ENCODE measurements around the gene A1CF. TPM values are rescaled to one million over a fixed set of nuclear protein-coding genes. Genes with fewer than 3 reads are reported as not detected.

A1CF gene
- total RNA-seq, 1 donor from 2014 or later = 29.5 TPM

DNA sequence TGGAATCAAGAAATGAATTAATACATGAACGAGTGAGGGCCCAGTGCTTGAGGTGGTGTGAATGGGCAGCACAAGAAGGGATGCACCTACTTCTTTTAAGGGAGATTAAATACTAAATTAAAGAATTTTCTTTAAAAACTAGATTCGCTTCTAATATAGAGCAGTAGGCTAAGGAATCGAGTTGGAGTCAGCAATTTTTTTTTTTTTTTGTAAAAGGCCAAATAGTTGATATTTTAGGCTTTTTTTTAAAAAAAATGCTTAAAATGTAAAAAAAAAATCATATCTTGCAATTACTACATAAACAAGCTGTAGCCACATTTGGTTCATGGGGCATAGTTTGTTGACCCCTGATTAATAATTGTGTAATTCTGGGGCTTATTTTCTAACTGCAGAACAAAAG lies 31.9 kb downstream of the A1CF start:
- Mint-ChIP-seq H3K27me3 (no peaks in the 10 kb centered on the region), H3K9me3 (ENCODE audit: low read depth) (no peaks in the 10 kb centered on the region), H3K4me3 (ENCODE audit: low read depth) (no peak overlapping the region), H3K36me3 (ENCODE audit: insufficient read depth) (peaks cover 10% of the 10 kb centered on the region), H3K27ac (no peak overlapping the region), H3K4me1 (ENCODE audit: low read depth) (peaks cover 49% of the 10 kb centered on the region)
- TF ChIP-seq, protein P1, sequence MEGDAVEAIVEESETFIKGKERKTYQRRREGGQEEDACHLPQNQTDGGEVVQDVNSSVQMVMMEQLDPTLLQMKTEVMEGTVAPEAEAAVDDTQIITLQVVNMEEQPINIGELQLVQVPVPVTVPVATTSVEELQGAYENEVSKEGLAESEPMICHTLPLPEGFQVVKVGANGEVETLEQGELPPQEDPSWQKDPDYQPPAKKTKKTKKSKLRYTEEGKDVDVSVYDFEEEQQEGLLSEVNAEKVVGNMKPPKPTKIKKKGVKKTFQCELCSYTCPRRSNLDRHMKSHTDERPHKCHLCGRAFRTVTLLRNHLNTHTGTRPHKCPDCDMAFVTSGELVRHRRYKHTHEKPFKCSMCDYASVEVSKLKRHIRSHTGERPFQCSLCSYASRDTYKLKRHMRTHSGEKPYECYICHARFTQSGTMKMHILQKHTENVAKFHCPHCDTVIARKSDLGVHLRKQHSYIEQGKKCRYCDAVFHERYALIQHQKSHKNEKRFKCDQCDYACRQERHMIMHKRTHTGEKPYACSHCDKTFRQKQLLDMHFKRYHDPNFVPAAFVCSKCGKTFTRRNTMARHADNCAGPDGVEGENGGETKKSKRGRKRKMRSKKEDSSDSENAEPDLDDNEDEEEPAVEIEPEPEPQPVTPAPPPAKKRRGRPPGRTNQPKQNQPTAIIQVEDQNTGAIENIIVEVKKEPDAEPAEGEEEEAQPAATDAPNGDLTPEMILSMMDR (IDR thresholded peaks at IDR 0.05; ENCODE audit: unreplicated experiment) = no peak
- DNase-seq (ENCODE audit: low spot score, unreplicated experiment) = no peak

DNA sequence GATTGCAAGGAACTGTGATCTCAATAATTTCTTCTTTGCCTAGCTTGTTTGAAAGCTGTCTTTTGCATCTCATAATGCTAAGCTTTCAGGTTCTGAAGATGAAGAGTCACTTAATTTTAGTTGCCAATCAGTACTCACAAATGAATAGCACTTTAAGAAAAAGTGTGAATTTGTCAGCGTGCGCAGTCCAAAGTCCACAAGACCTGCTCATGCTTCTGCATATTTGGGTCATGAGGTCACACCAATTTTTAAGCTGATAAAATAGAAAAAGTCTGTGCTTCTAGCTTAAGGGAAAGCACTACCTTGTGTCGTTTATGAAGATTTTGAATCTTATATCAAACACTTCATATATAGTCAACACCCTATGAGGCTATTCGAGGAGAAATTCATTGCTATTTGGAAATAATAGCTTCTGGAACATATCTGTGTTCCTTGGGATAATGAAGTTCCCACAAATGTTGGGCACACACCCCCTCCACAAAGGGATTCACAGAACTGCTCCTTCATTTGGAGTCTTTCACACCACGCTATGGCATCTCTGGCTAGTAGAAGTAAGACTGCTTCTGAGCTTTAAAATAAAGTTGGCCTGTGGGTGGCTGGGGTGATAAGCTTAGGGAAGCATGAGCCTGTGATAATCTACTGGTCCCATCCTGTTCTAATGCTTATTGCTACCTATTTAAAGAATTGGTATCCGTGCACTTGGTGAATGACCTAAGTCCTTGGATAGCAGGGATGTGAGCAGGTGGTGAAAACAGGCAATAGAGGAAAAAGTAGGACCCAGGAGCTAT lies 33.3 kb downstream of the A1CF start:
- DNase-seq (ENCODE audit: low spot score, unreplicated experiment) = no peak
- Mint-ChIP-seq H3K27me3 (no peaks in the 10 kb centered on the region), H3K4me3 (ENCODE audit: low read depth) (peak overlapping the region; percentile 7), H3K9me3 (ENCODE audit: low read depth) (no peaks in the 10 kb centered on the region), H3K4me1 (ENCODE audit: low read depth) (peaks cover 40% of the 10 kb centered on the region), H3K36me3 (ENCODE audit: insufficient read depth) (peaks cover 9% of the 10 kb centered on the region), H3K27ac (peak overlapping the region; percentile 82)
- TF ChIP-seq, protein P1 (IDR thresholded peaks at IDR 0.05; ENCODE audit: unreplicated experiment) = no peak

DNA sequence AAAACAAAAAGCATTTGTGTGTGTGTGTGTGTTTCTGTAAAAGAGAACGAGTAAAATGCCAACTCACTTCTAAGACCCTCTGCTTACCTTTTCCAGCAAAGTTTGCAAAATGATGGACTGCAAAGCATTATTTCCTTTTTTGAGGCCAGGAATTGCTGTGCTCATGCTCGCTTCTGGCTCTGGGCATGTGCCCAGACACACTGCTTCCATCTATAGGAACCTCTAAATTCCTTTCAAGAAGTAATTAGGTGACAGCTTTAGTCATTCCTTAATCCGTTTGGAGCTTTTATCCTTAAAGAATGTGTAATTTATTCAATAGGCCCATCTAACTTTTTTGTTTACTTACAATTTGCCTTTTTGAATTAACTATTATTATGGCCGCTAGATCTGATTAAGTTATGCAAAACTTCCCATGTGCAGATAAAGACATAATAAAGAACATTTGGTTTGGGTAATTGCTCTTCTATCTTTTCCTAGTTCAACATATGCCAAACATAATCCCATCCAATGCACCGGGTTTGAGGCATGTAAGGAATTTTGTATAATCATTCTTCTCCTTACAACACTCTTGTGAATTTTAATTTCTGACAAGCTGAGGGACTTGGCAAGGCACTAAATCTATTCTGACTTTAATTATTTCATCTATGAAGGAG lies 34.7 kb downstream of the A1CF start:
- Mint-ChIP-seq H3K4me3 (ENCODE audit: low read depth) (no peak overlapping the region), H3K36me3 (ENCODE audit: insufficient read depth) (peaks cover 9% of the 10 kb centered on the region), H3K4me1 (ENCODE audit: low read depth) (peaks cover 32% of the 10 kb centered on the region), H3K27ac (no peak overlapping the region), H3K9me3 (ENCODE audit: low read depth) (no peaks in the 10 kb centered on the region), H3K27me3 (no peaks in the 10 kb centered on the region)
- no peak for DNase-seq (ENCODE audit: low spot score, unreplicated experiment)
- TF ChIP-seq, protein P1 (IDR thresholded peaks at IDR 0.05; ENCODE audit: unreplicated experiment) = no peak

DNA sequence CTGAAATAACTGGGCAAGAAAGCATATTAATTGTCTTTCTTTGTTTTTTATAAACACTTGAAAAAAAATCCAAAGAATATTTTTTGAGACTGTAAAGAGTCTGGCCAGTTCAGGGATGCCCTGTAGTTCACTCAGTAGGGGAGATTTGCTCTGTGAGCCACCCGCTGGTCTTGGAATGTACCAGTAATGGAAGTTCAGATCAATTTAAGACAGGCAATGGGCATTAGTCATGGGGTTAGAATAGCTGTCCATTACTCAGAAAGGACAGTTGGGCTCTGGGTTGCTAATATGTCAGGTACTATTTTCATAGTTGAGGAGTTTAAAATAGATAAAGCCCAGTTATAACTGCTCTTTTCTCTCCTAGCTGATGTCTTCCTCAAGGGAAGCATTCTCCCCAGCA lies 38.7 kb downstream of the A1CF start:
- TF ChIP-seq, protein P1 (IDR thresholded peaks at IDR 0.05; ENCODE audit: unreplicated experiment) = no peak
- Mint-ChIP-seq H3K4me1 (ENCODE audit: low read depth) (peaks cover 6% of the 10 kb centered on the region), H3K27me3 (no peaks in the 10 kb centered on the region), H3K9me3 (ENCODE audit: low read depth) (no peaks in the 10 kb centered on the region), H3K36me3 (ENCODE audit: insufficient read depth) (peaks cover 9% of the 10 kb centered on the region), H3K27ac (no peak overlapping the region), H3K4me3 (ENCODE audit: low read depth) (no peak overlapping the region)
- DNase-seq (ENCODE audit: low spot score, unreplicated experiment) = no peak

DNA sequence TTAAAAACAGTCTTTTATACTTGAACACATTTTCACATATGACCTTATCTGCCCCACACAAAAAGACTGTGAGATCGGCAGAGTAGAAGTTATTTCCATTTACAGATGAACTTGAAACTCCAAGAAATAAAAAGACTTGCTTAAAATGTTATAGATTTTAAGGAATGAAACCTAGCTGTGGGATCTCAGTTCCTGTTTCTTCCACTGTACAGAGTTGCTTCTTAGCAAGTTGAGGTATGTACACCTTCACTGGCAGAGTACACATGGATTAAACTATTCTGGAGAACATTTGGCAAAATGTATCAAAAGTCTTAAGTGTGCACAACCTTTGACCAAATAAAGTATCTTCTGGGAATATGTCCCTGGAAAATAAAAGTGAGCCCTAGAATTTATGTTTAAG lies 48.3 kb downstream of the A1CF start:
- Mint-ChIP-seq H3K36me3 (ENCODE audit: insufficient read depth) (peaks cover 38% of the 10 kb centered on the region), H3K4me3 (ENCODE audit: low read depth) (no peak overlapping the region), H3K4me1 (ENCODE audit: low read depth) (peaks cover 16% of the 10 kb centered on the region), H3K9me3 (ENCODE audit: low read depth) (peaks cover 3% of the 10 kb centered on the region), H3K27me3 (no peaks in the 10 kb centered on the region), H3K27ac (no peak overlapping the region)
- no peak for DNase-seq (ENCODE audit: low spot score, unreplicated experiment)
- TF ChIP-seq, protein P1 (IDR thresholded peaks at IDR 0.05; ENCODE audit: unreplicated experiment) = no peak
